Frontal cortex (tissue), 4 donors: ENCODE measurements around the gene KBTBD13. TPM values are rescaled to one million over a fixed set of nuclear protein-coding genes. Genes with fewer than 3 reads are reported as not detected.
"Not testable (repeated sequence)": the region's sequence is repeated elsewhere in the genome, so short reads cannot be mapped to it uniquely, and the experiment has no call there.

Experiments
- DNase-seq, 2 donors: peaks; one replicate each; pipeline ENCODE4 v3.0.0; 2012; ENCODE audit warnings: low spot score in 2 of 2
- FAIRE-seq: peaks from 2 replicates; lab custom pipeline; 2012; peaks lifted over from hg19 to GRCh38; lab: Jason Lieb, UNC
- total RNA-seq: library from RNA; depleted of rRNA; stranded (reverse); fragments of >200 nt; gene quantifications from one replicate; pipeline ENCODE4 v1.2.3, GENCODE V29; 2014
- donor health status: control.
- donor health status: control.
- donor health status: control.

KBTBD13 gene
- total RNA-seq: not detected

- FAIRE-seq: no peak
- DNase-seq: no peak
Measured at GRCh38 chr15:65076486-65077290, at the start of gene KBTBD13. KBTBD13 (plus strand) TSS chr15:65076746; CDS start chr15:65076816, 70 bp downstream.

DNA sequence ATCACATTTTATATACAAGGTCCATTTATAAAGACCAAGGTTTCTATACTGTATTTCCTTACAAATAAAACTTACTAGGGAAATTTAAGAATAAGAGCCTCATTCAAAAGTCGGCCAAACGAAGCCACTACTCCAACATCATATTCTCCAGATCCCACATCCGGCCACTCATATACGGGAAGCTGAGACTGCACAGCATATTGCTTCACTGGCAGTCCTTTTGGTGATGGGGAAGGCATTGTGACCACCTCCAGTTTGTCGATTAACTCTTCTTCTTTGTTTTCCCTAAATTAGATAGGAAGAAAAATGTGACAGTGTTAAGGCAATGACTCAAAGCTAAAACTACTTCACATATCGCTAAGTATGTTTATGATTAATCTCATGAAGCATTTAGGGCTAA, 49.8 kb upstream of the KBTBD13 start:
- FAIRE-seq (no peak), DNase-seq (no peak)

DNA sequence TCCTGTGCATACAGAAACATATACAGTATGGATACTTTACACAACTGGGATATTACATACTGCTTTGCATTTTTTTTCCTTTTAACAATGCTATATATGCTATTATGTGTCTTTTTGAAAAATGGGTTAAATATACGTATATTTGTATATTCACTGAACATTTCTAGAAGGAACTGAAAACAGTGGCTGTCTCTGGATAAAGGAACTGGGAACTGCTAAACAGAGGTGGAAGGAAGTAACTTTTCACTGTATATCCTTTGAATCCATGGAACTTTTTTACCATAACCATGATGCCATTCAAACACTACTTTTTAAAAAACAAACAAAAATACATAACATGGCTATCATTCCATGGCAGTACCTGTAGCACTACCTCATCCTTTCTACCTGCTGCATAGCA, 49.0 kb upstream of the KBTBD13 start:
- DNase-seq (no peak), FAIRE-seq (no peak)

DNA sequence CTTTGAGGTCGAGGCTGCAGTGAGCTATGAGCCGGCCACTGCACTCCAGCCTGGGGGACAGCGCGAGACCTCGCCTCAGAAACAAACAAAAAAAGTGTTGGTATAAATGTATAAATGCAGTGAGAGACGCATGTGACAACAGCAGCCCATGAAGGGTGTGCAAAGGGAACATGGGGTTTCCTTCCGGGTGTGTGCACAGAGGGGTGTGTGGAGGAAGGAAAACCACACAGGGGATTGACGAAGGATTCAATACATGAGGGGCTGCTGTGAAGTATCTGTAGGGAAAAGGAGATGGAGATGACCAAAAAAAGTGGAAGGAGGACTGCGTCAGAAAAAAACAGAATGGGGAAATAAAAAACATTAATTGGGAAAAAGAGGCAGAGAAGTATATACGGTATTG, 48.2 kb upstream of the KBTBD13 start:
- FAIRE-seq (no peak), DNase-seq (no peak)

DNA sequence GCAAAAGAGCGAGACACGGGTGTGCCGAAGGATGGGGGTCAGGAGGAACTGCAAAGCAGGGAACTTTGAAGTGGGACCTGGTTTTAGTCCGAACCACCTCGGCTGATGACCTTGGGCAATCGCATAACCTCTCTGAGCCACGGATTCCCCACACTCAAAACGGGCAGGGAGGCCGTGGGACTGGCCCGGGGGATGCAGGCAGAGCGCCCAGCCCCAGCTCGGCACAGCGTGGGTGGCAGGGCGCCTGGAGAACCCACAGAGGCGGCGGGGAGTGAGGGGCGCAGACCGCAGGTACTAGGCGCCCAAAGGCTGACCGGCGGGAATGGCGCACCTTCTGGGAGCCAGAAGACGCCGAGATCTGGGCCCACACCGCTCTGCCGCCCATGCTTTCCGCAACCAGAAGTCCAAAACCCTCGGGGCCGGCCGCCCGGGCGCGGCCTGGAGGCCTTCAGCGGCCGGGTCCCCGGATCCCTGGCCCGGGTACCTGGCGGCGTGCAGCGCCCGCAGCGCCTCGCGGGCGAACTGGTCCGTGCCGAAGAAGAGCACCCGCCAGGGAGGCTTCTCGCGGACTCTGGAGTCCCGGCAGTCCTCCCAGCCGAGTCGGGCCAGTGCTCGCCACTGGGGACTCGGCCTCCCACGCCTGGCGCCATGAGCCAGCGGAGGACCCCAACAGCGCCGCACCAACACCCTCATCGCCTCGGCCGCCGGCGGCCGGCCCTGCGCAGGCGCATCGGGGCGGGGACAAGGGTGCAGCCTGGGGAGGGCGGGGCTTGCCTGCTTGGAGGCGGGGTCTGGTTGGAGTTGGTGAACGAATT, 47.4 kb upstream of the KBTBD13 start, which contains the start of gene MTFMT:
MTFMT (minus strand) TSS at position 719 of the 815 bp plus-strand sequence; CDS start at position 693, 26 bp downstream.
- FAIRE-seq (no peak), DNase-seq (peak; percentile 94 to 97)

DNA sequence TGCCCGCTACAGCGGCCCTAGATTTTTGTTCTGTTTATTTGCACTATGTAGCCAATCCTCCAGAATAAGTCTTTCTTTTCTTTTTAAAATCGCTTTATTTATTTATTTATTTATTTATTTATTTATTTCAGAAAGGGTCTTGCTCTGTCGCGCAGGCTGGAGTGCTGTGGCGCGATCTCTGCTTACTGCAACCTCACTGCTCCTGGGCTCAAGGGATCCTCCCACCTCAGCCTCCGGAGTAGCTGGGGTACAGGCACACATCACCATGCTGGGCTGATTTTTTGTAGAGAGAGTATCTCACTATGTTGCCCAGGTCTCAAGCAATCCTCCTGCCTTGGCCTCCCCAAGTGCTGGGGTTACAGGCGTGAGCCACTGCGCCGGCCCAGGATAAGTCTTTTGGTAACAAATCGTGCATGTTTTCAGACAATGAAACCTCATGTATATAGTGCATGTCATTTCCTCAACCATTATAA, 46.8 kb upstream of the KBTBD13 start:
- no peak for DNase-seq
- FAIRE-seq: no peak

GRCh38 chr15:65032801-65033537, 43.6 kb upstream of the KBTBD13 start:
- DNase-seq: no peak
- no peak for FAIRE-seq

GRCh38 chr15:65033659-65034269, 42.8 kb upstream of the KBTBD13 start:
- DNase-seq (peak in 1 of 2 donors; percentile 57), FAIRE-seq (no peak)

DNA sequence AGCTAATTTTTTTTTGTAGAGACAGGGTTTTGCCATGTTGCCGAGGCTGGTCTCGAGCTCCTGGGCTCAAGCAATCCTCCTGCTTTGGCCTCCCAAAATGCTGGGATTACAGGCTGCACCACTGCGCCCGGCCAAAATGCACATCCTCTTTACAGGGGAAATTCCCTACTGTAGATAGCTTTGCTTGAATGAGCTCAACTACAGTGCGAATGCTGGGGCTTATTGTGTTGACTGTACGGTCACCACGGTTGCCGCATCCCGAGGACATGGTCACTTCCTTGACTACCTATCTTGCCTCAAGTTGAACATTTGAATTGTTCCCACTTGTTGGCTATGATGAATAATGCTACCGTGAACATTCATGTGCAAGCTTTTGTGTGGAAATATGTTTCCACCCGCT, 41.8 kb upstream of the KBTBD13 start:
- FAIRE-seq (no peak), DNase-seq (no peak)

DNA sequence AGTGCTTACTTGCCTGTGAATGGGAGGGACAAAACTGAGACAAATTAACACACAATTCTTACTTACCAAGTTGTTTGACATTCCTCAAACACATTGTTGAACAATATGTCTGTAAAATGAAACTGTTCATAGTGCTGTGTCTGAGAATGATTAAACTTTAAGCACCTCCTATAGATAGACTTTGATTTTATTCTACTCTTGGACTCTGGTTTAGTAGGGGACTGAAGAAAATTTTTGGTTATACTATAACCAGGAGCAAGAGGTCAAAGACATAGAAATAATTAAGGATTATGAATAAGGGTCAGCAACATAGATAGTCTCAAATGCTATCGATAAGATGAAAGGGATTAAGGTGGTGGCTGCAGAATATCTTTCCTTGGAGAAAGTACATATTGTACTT, 39.2 kb upstream of the KBTBD13 start:
- DNase-seq (no peak), FAIRE-seq (no peak)

GRCh38 chr15:65038428-65038827, 38.1 kb upstream of the KBTBD13 start:
- DNase-seq: no peak
- FAIRE-seq: no peak

DNA sequence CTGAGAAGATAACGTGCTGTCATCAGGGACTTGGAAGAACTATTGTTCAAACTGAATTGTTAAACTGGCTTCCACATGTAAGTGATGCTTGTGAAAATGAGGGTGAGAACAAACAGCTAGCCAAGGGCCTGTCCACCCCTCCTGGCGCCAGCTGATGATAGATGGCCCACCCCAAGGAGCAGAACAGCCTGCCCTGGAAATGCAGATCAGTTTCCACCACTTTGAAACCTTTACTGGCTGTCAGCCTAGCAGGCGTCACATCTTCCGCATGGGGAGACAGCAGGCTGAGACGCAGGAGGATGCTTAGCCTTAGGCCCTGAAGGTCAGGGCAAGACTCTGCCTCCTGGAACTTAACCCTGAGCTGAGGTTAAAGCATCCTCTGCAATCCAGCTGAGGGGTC, 37.7 kb upstream of the KBTBD13 start:
- DNase-seq (no peak), FAIRE-seq (no peak)

- FAIRE-seq: no peak
- no peak for DNase-seq
Measured at GRCh38 chr15:65040461-65040860, 36.1 kb upstream of the KBTBD13 start.

DNA sequence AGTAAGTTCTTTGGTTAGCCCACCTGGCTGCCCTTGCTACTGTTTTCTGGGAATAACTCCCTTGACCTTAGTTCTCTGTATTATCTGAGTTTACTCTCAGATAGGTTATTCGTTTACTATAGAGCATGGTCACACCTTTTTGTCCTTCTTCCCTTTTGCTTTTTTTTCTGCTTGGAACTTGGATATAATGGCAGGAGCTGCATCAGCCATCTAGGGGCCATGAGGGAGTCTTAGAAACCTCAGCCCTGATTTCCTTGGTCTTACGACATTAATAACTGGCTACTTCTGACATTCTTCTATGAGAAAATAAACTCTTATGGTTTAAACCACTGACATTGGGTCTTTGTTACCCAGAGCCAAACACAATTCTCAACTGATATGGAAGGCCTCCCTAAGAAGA, 34.8 kb upstream of the KBTBD13 start:
- FAIRE-seq: no peak
- no peak for DNase-seq

DNA sequence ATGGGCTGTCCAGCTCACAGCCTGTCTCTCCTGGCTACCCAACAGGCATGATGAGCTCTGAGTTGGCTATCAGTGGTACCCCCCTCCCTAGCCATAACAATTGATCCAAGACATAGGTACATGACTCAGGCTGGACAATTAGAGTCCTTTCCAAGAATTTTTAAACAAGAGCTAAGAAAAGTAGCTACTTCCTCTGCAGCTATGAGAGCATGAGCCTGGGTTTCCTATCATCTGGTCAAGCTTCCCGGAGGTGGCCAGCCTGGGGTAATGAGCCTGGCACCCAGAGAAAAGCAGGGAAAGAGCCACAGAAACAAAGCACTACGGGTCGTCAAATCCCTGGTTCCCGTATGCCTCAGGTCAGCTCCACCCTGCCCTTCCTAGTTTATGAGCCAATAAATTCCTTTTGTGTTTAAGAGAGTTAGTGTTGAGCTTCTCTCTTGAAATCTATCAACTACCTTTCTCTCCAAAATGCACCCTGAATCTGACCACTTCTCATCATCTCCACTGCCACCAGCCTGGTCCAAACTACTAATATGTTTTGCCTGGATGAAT, 33.7 kb upstream of the KBTBD13 start:
- no peak for FAIRE-seq
- DNase-seq: no peak

DNA sequence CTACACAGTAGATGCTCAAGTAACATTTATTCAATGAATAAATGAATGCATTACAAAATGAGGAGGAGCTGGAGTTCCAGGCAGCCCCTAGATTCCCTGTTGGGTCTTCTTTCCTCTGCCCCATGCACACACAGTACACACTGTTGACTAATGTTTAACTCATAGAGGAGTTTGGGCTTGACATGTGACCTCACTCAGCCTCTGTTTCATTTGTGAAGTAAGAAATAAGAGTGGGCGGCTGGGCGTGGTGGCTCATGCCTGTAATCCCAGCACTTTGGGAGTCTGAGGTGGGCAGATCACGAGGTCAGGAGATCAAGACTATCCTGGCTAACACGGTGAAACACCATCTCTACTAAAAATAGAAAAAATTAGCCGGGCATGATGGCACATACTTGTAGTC, 32.3 kb upstream of the KBTBD13 start:
- not testable (repeated sequence) for FAIRE-seq, DNase-seq

- no peak for FAIRE-seq
- no peak for DNase-seq
Measured at GRCh38 chr15:65044724-65045481, 31.6 kb upstream of the KBTBD13 start, which contains the start of gene SLC51B. SLC51B (plus strand) TSS chr15:65045387; CDS start chr15:65050005, 4,618 bp downstream.

DNA sequence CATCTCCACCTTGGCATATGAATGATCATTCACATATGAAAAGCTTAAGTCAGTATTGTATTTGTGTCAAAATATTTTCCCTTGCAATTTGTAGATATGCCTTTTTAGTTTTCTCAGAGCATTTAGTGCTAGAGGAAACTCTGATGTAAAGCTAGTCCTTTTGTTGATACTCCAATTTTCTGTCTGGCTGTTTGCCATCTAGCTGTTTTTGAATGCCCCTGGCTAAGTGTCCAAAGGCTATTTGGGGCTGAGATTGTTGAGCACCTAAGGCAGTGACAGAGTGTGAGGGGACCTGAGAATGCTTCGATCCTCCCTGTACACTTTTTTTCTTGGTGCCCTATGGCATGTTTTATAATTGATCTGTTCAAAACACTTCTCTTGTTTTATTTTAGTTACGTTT, 28.3 kb upstream of the KBTBD13 start:
- FAIRE-seq: no peak
- no peak for DNase-seq

GRCh38 chr15:65049418-65049840, 27.1 kb upstream of the KBTBD13 start:
- DNase-seq: peak; percentile 77 to 94
- no peak for FAIRE-seq
